ENCODE results near the gene CNTNAP2. TPM values are rescaled to one million over a fixed set of nuclear protein-coding genes. Genes with fewer than 3 reads are reported as not detected.

The CNTNAP2 gene
- total RNA-seq, 2 donors from 2014 or later = not detected

GRCh38 chr7:147968046-147968610, 1851.5 kb downstream of the CNTNAP2 start:
- no peaks in the 10 kb centered on the region for H3K4me1 Mint-ChIP-seq
- no peak for ATAC-seq (replicated peaks)

GRCh38 chr7:147971606-147972110, 1855.1 kb downstream of the CNTNAP2 start:
- Mint-ChIP-seq H3K36me3 (ENCODE audit: low read depth) (no peaks in the 10 kb centered on the region), H3K4me3 (no peak overlapping the region), H3K27me3 (no peaks in the 10 kb centered on the region), H3K4me1 (no peaks in the 10 kb centered on the region), H3K9me3 (no peaks in the 10 kb centered on the region), H3K27ac (no peak overlapping the region)
- no peak for ATAC-seq (replicated peaks)

More at GRCh38 chr7:147968046-147968610, 1851.5 kb downstream of the CNTNAP2 start:
- H3K36me3 Mint-ChIP-seq (ENCODE audit: low read depth) = no peaks in the 10 kb centered on the region
- H3K4me3 Mint-ChIP-seq = no peak overlapping the region
- no peaks in the 10 kb centered on the region for H3K27me3 Mint-ChIP-seq
- H3K27ac Mint-ChIP-seq = no peak overlapping the region
- no peaks in the 10 kb centered on the region for H3K9me3 Mint-ChIP-seq

- ATAC-seq (replicated peaks) = no peak
- Mint-ChIP-seq H3K27me3 (peaks cover 5% of the 10 kb centered on the region), H3K4me3 (no peak overlapping the region), H3K9me3 (no peaks in the 10 kb centered on the region), H3K4me1 (no peaks in the 10 kb centered on the region), H3K36me3 (ENCODE audit: low read depth) (no peaks in the 10 kb centered on the region), H3K27ac (no peak overlapping the region)
Measured at GRCh38 chr7:147978201-147978600, 1861.6 kb downstream of the CNTNAP2 start.

- Mint-ChIP-seq H3K27ac (no peak overlapping the region), H3K4me1 (no peaks in the 10 kb centered on the region), H3K9me3 (no peaks in the 10 kb centered on the region), H3K4me3 (no peak overlapping the region), H3K36me3 (ENCODE audit: low read depth) (no peaks in the 10 kb centered on the region), H3K27me3 (peaks cover 5% of the 10 kb centered on the region)
- ATAC-seq (replicated peaks) = no peak
Measured at GRCh38 chr7:147978651-147979050, 1862.0 kb downstream of the CNTNAP2 start.

GRCh38 chr7:147980826-147981813, 1864.5 kb downstream of the CNTNAP2 start:
- peak; percentile 85 for ATAC-seq (replicated peaks)
- H3K27ac Mint-ChIP-seq = no peak overlapping the region
- H3K4me3 Mint-ChIP-seq = no peak overlapping the region
- peaks cover 5% of the 10 kb centered on the region for H3K27me3 Mint-ChIP-seq
- H3K9me3 Mint-ChIP-seq = no peaks in the 10 kb centered on the region
- no peaks in the 10 kb centered on the region for H3K36me3 Mint-ChIP-seq (ENCODE audit: low read depth)
- no peaks in the 10 kb centered on the region for H3K4me1 Mint-ChIP-seq

- Mint-ChIP-seq H3K36me3 (ENCODE audit: low read depth) (no peaks in the 10 kb centered on the region), H3K27ac (no peak overlapping the region), H3K27me3 (peaks cover 5% of the 10 kb centered on the region), H3K9me3 (no peaks in the 10 kb centered on the region), H3K4me1 (no peaks in the 10 kb centered on the region), H3K4me3 (no peak overlapping the region)
- ATAC-seq (replicated peaks) = no peak
Measured at GRCh38 chr7:147982307-147982706, 1865.7 kb downstream of the CNTNAP2 start.

- H3K36me3 Mint-ChIP-seq (ENCODE audit: low read depth) = no peaks in the 10 kb centered on the region
- no peak for ATAC-seq (replicated peaks)
- no peaks in the 10 kb centered on the region for H3K4me1 Mint-ChIP-seq
- no peaks in the 10 kb centered on the region for H3K27me3 Mint-ChIP-seq
- no peak overlapping the region for H3K4me3 Mint-ChIP-seq
- H3K27ac Mint-ChIP-seq = no peak overlapping the region
- H3K9me3 Mint-ChIP-seq = no peaks in the 10 kb centered on the region
Measured at GRCh38 chr7:147984265-147984664, 1867.7 kb downstream of the CNTNAP2 start.

- no peak overlapping the region for H3K27ac Mint-ChIP-seq
- H3K27me3 Mint-ChIP-seq = peaks cover 8% of the 10 kb centered on the region
- no peak for ATAC-seq (replicated peaks)
- no peaks in the 10 kb centered on the region for H3K4me1 Mint-ChIP-seq
- H3K36me3 Mint-ChIP-seq (ENCODE audit: low read depth) = no peaks in the 10 kb centered on the region
- H3K9me3 Mint-ChIP-seq = no peaks in the 10 kb centered on the region
- no peak overlapping the region for H3K4me3 Mint-ChIP-seq
Measured at GRCh38 chr7:147990079-147990478, 1873.5 kb downstream of the CNTNAP2 start.

- H3K4me1 Mint-ChIP-seq = no peaks in the 10 kb centered on the region
- no peaks in the 10 kb centered on the region for H3K9me3 Mint-ChIP-seq
- no peak overlapping the region for H3K4me3 Mint-ChIP-seq
- H3K36me3 Mint-ChIP-seq (ENCODE audit: low read depth) = no peaks in the 10 kb centered on the region
- ATAC-seq (replicated peaks) = no peak
- no peak overlapping the region for H3K27ac Mint-ChIP-seq
- H3K27me3 Mint-ChIP-seq = peaks cover 8% of the 10 kb centered on the region
Measured at GRCh38 chr7:147990942-147991341, 1874.3 kb downstream of the CNTNAP2 start.

- H3K4me3 Mint-ChIP-seq = no peak overlapping the region
- H3K36me3 Mint-ChIP-seq (ENCODE audit: low read depth) = no peaks in the 10 kb centered on the region
- H3K9me3 Mint-ChIP-seq = no peaks in the 10 kb centered on the region
- peaks cover 8% of the 10 kb centered on the region for H3K27me3 Mint-ChIP-seq
- no peak for ATAC-seq (replicated peaks)
- no peak overlapping the region for H3K27ac Mint-ChIP-seq
- H3K4me1 Mint-ChIP-seq = no peaks in the 10 kb centered on the region
Measured at GRCh38 chr7:147992698-147993097, 1876.1 kb downstream of the CNTNAP2 start.

- Mint-ChIP-seq H3K4me1 (no peaks in the 10 kb centered on the region), H3K9me3 (no peaks in the 10 kb centered on the region), H3K36me3 (ENCODE audit: low read depth) (no peaks in the 10 kb centered on the region), H3K27ac (no peak overlapping the region), H3K4me3 (no peak overlapping the region), H3K27me3 (peaks cover 8% of the 10 kb centered on the region)
- no peak for ATAC-seq (replicated peaks)
Measured at GRCh38 chr7:147997636-147998035, 1881.0 kb downstream of the CNTNAP2 start.

GRCh38 chr7:147999962-148000361, 1883.4 kb downstream of the CNTNAP2 start:
- Mint-ChIP-seq H3K4me1 (no peaks in the 10 kb centered on the region), H3K9me3 (no peaks in the 10 kb centered on the region), H3K27ac (no peak overlapping the region), H3K36me3 (ENCODE audit: low read depth) (no peaks in the 10 kb centered on the region), H3K4me3 (no peak overlapping the region), H3K27me3 (no peaks in the 10 kb centered on the region)
- no peak for ATAC-seq (replicated peaks)

GRCh38 chr7:148011753-148012152, 1895.2 kb downstream of the CNTNAP2 start:
- H3K36me3 Mint-ChIP-seq (ENCODE audit: low read depth) = no peaks in the 10 kb centered on the region
- H3K9me3 Mint-ChIP-seq = peaks cover 4% of the 10 kb centered on the region
- H3K27ac Mint-ChIP-seq = no peak overlapping the region

GRCh38 chr7:148014001-148014400, 1897.4 kb downstream of the CNTNAP2 start:
- Mint-ChIP-seq H3K27me3 (peaks cover 8% of the 10 kb centered on the region), H3K36me3 (ENCODE audit: low read depth) (no peaks in the 10 kb centered on the region), H3K4me3 (no peak overlapping the region), H3K4me1 (no peaks in the 10 kb centered on the region), H3K27ac (no peak overlapping the region), H3K9me3 (no peaks in the 10 kb centered on the region)
- ATAC-seq (replicated peaks) = no peak

More at GRCh38 chr7:148011753-148012152, 1895.2 kb downstream of the CNTNAP2 start:
- no peaks in the 10 kb centered on the region for H3K4me1 Mint-ChIP-seq
- H3K27me3 Mint-ChIP-seq = peaks cover 12% of the 10 kb centered on the region
- H3K4me3 Mint-ChIP-seq = no peak overlapping the region
- ATAC-seq (replicated peaks) = no peak

GRCh38 chr7:148014541-148014940, 1897.9 kb downstream of the CNTNAP2 start:
- no peak overlapping the region for H3K4me3 Mint-ChIP-seq
- H3K9me3 Mint-ChIP-seq = no peaks in the 10 kb centered on the region
- no peak overlapping the region for H3K27ac Mint-ChIP-seq
- H3K4me1 Mint-ChIP-seq = no peaks in the 10 kb centered on the region
- no peaks in the 10 kb centered on the region for H3K36me3 Mint-ChIP-seq (ENCODE audit: low read depth)
- H3K27me3 Mint-ChIP-seq = peaks cover 8% of the 10 kb centered on the region
- no peak for ATAC-seq (replicated peaks)

All from activated T-helper 17 cell treated with anti-CD3 and anti-CD28 coated beads, Interleukin-2, amount 50 U/mL, for 72 hours (primary cell).